Jurkat, Clone E6-1 (cell line): ENCODE data around the gene ZBTB7C.

Experiments used
- DNase-seq: peaks from one replicate; pipeline ENCODE4 v3.0.0-alpha.2; 2011; ENCODE audit warnings: low read depth, low spot score
- H3K4me3 ChIP-seq: 2 replicates; pipeline ENCODE4 v1.5.1; 2011; ENCODE audit warnings: mild to moderate bottlenecking, low read length, control low read depth, moderate library complexity

The ZBTB7C gene

DNA sequence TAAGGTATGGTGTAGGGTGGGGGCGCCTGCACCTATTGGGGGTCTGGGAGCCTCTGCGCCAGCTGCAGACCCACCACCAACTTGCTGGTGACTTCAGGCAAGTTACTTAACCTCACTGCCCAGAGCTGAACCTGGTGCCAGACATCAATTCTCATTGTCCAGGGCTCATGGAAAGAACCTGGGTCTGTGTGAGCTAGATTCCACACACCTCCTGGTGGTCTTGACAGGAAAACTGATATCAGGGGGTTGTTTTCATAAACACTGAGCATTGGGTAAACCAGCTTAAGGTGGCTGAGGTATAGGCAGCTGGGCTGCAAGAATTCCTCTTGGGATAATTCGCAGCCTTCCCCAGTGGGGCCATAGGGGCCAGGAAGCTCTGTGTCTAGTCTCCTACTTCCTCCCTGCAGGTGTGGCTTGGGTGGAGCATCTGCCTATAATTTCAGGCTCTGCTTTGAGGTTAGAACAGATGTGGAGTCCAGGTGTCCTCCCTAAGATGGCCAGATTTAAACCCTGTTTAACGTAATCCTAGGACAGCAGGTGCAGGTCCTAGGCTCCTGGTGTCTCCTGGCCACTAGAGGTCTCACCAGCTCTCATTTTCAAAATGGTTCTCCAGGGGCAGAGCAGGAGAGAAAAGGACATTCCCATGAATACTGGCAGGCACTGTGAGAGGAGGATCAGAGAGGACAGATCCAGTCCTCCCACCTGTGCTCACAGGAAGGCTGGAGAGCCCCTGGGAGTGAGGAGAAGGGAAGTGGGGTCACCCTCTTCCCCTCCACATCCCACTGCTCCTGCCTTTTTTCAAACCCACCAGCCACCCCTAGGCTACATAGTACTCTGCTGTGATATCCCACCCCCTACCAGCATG lies 378.3 kb downstream of the ZBTB7C start:
- no peak for DNase-seq
- H3K4me3 ChIP-seq = no peak overlapping the region

DNA sequence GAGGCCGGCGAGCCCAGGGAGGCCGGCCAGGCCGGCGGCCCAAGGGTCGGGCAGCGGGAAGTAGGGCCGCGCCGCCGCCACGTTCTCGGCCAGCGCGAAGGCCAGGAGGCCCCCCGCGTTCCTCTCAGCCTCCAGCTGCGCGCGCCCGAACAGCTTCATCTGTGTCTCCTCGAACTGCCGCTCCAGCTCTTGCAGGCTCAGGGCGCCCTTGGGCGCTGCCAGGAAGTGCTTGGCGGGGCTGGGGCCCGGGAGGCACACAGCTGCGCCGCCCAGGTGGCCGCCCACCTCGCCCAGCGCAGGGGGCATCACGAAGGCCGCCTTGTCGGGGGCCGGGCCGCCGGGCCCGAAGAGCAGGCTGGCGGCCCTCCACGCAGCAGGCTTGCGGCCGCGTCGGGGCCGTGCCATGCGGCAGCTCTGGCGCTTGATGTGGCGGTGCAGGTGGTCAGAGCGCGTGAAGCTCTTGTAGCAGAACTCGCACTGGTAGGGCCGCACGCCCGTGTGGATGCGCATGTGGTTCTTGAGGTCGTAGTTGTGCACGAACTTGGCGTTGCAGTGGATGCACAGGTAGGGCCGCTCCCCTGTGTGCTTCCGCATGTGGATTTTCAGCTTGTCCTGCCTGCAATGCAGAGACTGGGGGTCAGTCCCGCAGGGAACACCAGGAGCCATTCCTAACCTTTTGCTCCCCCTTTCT lies 379.7 kb downstream of the ZBTB7C start:
- no peak overlapping the region for H3K4me3 ChIP-seq
- no peak for DNase-seq

DNA sequence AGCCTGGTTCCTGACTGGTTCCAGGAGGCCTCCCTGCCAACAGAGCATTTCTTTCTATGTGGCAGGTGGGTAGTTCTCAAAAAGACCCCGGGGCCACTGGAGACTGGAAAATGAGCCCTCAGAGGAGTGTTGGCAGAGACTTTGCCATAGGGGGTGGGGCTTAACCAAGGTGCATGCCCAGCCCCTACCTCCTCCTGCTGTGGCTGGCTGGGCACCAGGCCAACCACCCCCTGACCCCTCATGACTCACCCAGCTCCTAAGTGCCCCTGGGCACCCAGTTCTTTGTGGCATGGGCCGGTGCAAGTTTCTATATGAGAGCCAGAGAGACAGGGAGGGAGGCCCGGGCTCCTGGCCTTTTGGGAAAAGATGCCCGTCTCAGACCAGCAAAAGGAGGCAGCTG lies 380.5 kb downstream of the ZBTB7C start:
- no peak for DNase-seq
- H3K4me3 ChIP-seq = no peak overlapping the region

DNA sequence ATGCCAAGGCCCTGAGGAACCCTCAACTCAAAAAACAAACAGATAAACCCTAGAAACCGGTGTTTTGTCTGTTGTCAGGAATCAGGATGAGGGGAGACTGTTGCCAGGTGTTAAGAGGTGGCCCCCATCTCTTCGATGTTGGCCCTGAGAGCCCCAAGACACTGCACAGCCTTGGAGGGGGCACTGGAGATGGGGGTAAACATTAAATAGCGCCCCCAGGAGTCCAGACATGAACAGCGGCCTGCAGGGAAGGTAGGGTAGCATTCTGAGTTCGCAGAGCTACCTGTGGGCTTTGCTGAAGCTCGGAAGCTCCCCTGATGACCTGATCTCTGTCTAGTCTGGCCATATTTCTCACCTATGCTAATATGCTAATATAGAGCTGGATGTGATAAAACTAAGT lies 381.1 kb downstream of the ZBTB7C start:
- no peak for DNase-seq

DNA sequence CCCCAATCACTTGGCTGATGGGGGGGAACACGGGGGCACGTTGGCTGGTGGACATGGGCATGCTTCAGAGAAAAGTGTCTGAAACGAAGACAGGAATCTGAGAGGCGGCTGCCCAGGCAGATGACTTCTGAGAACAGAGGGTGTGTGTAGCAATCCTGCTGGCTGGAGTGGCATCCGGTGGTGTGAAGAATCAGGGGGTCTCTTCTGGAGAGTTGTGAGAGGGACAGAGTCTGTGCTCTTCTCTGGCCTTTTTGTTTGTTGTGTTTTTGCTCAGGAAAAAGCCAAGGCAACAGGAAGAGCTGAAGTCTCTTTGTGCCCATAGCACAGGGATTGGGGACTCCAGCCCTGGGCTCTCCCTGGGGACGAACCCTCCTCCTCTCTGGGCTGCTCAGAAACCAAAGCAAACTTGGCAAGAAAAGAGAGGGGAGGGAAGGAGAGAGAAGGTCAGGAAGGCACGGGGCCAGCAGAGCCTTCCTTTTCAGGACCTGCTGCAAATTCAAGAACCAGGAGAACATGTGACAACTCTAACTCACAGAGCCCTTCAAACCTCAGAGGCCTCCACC lies 381.7 kb downstream of the ZBTB7C start:
- no peak for DNase-seq
- no peak overlapping the region for H3K4me3 ChIP-seq

More for the DNA sequence above, 381.1 kb downstream of the ZBTB7C start:
- no peak overlapping the region for H3K4me3 ChIP-seq

DNA sequence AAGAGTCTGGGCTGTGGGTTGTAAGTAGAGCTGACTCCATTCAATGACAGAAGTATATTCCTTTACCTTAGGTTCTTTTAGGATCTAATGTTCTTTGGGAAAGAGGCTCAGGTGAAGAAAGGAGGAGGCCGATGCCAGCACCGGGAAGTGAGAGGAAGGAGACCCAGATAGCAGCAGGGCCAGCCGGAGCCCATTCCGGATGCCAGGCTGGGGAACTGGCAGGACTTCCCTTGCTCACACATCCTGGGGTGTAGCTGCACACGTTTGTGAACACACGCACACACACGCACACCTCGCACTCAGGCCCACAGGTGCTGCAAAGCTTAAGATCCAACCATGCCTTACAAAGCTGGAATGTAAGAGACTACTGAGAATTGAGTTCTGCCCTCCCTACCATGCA lies 383.0 kb downstream of the ZBTB7C start:
- no peak for DNase-seq
- no peak overlapping the region for H3K4me3 ChIP-seq

DNA sequence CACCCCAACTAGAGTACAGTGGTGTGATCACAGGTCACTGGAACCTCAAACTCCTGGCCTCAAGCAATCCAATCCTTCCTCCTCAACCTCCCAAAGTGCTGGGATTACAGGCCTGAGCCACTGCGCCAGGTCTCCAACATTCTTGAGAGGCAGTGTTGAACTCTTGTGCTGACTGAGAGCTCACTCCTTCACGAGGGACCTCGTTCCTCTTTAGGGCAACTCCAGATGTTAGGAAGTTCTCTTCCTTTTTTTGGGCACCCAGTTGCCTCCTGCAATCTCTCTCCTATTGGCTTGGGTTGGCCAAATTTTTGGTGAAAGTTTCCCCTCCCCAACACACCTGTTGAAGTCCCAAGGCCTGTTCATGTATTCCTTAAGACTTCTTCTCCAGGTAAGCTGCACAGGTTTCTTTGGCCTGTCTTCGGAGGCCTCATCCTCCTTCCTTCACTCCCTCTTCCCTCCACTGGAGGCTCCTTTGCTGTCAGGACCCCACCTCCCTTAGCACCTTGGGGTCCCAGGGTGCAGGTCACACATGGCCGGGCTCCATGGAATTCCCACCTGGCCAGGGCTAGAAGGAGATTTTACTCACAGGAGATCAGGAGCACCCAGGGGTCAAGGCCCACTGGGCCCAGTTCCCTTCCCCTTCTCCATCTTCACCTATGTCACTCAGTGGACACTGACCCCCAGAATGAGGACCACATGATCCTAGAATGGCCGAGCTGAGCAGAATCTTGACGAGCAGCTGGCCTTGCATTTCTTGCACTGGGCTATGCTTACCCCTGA lies 384.1 kb downstream of the ZBTB7C start:
- no peak overlapping the region for H3K4me3 ChIP-seq
- no peak for DNase-seq

DNA sequence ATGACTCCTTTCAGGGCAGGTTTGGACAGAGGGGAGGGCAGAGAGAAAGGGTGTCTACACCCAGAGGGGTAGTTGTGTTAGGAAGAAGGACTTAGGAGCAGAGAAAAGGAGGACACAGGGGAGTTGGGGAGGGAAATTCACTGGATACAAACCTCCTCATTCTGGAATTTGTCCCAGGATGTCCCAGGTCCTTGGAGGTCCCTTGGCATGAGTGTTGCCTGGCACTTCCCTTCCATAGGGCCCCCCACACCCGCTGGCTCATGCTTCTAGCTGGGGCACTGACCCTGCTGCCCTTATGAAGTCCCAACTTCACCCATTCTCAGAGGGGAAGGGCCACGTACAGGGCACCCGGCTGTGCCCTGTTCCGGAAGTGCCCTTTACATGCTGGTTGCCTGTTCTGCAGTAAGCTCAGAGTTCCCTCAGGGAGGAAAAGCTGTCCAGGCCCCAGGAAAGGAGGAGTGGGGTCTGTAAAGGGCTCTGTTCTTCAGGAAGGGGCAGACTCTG lies 385.1 kb downstream of the ZBTB7C start:
- H3K4me3 ChIP-seq = no peak overlapping the region
- no peak for DNase-seq

DNA sequence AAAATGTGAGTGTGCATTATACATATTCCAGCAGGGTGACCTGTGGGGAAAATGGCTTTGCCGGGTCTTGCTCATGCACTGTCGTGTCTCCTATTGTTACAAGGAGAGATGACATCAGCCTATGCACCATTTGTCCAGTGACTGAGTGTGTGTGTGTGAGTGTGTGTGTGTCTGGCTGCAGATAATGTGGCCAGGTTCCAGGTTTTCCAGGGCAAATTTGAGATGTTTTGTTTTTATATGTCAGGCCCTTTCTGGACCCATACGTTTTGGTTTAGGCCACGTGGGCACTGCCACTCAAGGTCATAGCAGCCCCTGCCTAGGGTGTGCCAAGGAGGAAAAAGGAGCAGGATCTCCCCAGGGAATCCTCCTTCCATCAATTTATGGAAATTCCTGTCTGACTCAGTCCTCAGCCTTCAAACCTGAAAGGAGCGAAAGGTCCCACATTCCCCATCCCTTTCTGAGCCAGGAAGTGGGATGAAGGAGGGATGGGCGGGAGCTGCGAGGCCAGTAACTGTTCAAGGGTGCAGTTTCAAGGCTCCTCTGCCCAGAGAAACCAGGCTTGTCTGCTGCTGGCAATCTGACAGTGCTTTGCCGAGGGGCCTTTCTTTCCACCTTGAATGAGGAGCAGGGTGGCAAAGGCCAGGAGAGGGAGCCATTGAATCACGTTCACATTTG lies 385.7 kb downstream of the ZBTB7C start:
- H3K4me3 ChIP-seq = no peak overlapping the region
- DNase-seq = peak; percentile 33

DNA sequence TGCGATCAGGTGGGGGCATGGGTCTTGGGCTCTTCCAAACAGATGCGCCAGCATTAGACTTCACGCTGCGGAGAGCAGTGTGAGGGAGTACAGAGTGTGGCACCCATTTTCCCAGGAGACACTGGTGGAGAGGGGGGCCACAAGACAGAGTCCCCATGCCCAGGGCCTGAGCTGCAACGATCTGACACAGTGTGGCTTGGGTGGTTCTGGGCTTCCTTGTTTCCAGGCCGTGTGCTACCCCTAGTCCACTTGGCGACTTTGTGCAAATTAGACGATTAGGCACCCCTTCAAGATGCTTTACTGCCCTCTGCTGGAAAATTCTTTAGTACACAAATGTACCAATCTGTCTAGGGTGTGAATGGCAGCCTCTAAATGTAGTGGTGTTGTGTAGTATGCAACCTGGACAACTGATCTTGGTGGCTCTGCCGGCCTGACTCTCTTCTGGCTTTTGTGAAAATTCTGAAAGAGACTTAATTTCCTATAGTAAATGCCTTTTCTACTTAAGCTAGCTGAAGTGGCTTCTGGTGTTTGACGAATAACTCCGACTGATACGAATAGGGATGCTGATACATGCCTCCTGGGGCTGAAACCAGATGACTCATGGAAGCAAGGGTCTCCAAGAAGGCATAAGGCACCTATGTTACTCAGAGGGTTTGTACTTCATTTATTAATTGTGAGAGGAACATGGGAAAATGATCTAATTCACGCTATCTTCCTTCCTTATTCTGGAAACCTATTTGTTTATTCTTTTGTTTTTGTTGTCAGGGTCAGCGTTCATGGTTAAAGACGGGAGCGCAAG lies 386.5 kb downstream of the ZBTB7C start:
- DNase-seq = peak; percentile 70
- no peak overlapping the region for H3K4me3 ChIP-seq

DNA sequence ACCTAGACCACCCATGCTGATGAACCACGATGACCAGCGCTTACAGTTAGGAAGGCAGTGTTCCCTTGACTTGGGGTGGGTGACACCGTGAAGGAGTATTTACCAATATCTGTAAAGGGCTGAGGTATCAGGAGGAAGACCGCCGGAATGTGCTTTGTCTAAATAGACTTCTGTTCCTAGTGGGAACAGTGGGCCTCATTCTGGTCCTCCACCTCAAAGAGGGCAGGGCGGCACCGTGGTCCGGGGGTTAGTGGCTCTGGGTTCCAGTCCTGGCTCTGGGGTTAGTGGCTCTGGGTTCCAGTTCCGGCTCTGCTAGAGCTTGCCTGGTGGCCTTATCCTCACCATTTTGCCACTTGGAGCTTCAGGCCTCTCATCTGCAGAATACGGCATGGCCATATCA lies 387.2 kb downstream of the ZBTB7C start:
- DNase-seq = no peak

DNA sequence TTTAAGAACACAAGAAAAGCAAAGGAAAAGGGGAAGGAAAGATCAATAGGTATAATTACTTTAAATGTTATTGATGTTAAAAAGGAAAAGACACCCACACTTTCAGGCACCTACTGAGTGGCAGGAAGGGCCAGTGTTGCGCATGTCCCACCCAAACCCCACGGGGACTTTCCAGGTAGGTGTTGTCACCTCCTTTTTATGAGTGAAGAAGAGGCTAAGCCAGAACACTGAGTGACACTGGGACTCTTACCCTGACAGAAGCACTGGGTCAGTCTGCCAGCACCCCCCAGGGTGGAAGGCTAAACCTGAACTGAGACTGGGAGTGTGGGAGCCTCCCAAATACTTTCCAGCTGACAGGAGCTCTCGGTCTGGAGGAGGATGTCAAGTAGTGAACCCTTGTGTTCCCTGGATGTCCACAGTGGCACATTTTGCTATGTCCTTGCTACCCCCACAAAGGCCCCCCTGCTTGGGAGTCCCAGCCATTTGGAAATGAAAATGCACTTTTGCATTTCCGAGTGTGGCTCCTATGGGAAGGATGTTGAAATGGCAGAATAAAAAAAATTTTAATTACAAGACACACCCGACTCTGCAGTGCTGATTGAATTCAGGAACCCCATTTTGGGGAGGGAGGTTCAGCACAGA lies 387.8 kb downstream of the ZBTB7C start:
- no peak overlapping the region for H3K4me3 ChIP-seq
- DNase-seq = no peak

More for the DNA sequence above, 387.2 kb downstream of the ZBTB7C start:
- H3K4me3 ChIP-seq = no peak overlapping the region

DNA sequence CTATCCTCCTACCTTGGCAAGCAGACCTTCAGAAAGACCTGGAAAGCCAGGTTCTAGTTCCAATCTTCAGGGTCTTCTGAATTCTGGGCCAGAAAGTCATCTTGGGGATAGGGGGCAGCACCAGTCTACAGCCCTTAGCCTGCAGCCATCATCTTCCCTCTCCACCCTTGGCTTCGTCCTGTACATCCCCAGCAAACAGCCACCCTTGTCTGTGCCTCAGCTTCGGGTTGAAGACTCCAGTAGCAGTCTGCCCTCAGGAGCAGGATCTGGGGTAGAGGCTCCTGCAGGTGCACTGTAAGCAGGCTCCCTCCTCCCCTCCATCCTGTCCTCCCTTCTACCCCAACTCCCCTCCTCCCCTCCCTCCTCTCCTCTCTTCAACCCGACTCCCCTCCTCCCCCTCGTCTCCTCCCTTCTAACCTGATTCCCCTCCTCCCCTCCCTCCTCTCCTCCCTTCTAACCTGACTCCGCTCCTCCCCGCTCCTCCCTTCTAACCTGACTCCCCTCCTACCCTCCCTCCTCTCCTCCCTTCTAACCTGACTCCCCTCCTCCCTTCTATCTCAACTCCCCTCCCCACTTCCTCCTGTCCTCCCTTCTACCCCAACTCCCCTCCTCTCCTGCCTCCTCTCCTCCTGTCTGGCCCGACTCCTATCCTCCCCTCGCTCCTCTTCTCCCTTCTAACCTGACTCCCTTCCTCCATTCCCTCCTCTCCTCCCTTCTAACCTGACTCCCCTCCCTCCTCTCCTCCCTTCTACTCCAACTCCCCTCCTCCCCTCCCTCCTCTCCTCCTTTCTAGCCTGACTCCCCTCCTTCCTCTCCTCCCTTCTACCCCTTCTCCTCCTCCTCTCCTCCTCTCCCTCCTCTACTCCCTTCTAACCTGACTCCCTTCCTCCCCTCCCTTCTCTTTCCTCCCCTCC lies 388.6 kb downstream of the ZBTB7C start:
- no peak overlapping the region for H3K4me3 ChIP-seq
- DNase-seq = peak; percentile 52

DNA sequence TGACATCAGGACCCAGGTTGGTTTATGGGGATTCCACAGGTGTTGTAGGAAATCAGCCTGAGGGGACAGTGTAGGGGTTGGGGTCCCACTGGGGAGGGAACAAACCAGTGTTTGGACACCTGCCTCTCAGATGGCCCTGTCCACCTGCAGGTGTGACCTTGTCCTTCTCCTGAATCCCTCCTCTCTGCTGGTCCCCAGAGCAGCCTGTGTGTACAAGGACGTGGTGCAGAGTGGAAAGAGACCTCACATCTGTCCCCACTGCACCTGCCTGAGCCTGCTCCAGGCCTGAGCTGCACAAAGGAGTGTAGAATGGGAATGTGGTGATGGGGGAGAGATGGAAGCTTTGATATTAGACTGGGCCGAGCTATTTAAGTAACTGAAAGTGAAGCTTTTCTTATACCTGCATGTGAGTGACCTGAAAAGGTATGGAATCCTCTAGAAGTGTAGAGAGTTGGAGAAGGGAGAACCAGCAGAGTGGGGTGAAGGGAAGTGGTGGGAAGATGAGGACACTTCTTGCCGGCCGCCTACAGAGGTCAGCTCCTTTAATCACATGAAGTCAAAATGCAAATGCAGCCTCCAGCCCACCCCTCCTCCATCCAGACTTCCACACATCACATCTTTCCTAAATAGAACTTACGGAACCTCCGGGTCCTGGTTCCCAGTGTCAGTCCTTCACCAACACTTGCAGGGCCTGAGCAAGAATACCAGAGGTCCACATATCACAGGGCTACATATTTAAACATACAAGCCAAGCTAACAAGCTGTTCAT lies 389.4 kb downstream of the ZBTB7C start:
- no peak for DNase-seq
- no peak overlapping the region for H3K4me3 ChIP-seq

DNA sequence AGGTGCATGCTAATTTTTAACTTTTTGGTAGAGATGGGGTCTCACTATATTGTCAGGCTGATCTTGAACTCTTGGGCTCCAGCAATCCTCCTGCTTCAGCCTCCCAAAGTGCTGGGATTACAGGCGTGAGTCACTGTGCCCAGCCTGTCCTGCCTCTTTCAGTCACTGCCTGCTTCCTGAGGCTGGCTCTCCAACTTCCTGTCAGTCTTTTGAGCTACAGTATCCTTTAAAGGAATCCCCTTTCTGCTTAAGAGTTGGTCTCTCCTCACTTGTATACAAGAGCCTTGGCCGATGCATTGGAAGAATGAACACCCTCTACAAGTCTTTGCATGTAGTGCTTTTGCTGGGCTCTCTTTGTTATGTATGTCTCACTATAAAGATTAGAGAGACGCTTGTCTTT lies 390.3 kb downstream of the ZBTB7C start:
- H3K4me3 ChIP-seq = no peak overlapping the region
- DNase-seq = no peak

DNA sequence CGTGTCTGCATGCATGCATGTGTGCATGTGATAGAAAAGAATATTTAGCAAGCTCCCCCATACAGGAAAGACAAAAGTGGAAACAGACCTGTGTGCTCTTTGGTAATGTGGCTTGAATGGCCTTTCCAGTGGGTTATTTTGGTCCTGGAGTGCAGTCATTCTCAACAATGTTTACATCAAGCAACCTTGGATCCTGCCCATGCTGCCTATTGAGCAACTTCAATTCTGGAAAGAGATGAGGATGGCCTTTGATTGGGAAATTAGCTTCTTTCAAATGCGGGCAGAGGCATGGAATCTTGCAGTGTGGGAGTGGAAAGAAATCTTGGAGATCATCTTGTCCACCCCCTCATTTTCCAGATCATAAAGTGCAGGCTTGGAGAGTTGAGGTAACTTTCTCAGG lies 391.5 kb downstream of the ZBTB7C start:
- H3K4me3 ChIP-seq = no peak overlapping the region
- DNase-seq = no peak
